Measurements from ENCODE around the gene ADAMTS17. TPM values are rescaled to one million over a fixed set of nuclear protein-coding genes. Genes with fewer than 3 reads are reported as not detected.

ADAMTS17 gene
- total RNA-seq, 1 experiment from 2014 or later: 1.5 TPM

DNA sequence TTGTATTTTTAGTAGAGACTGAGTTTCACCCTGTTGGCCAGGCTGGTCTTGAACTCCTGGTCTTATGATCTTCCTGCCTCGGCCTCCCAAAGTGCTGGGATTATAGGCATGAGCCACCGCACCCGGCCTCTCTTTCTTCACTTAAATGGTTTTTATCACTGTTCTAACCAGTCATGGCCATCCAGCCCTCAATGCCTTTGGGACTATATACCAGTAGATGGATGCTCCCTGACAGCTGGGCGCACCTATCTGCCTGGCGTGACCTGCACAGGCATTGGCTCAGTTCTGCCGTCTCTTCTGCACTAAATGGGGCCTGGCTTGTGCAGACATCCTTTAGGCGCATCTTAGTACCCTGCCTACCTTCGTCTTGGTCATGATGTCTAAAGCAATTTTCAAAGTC lies 233.4 kb downstream of the ADAMTS17 start:
- BruUV-seq (replicated peaks): no TSS peak
- no peak overlapping the region for H3K4me3 Mint-ChIP-seq (ENCODE audit: unreplicated experiment)
- CTCF ChIA-PET: no interaction called here
- peaks cover 12% of the 10 kb centered on the region for H3K9me3 Mint-ChIP-seq (ENCODE audit: unreplicated experiment)
- DNase-seq: peak in 1 of 2 experiments; percentile 3
- POLR2A ChIA-PET: no interaction called here
- no peak overlapping the region for H3K27ac Mint-ChIP-seq (ENCODE audit: unreplicated experiment)
- TF ChIP-seq, protein P1, sequence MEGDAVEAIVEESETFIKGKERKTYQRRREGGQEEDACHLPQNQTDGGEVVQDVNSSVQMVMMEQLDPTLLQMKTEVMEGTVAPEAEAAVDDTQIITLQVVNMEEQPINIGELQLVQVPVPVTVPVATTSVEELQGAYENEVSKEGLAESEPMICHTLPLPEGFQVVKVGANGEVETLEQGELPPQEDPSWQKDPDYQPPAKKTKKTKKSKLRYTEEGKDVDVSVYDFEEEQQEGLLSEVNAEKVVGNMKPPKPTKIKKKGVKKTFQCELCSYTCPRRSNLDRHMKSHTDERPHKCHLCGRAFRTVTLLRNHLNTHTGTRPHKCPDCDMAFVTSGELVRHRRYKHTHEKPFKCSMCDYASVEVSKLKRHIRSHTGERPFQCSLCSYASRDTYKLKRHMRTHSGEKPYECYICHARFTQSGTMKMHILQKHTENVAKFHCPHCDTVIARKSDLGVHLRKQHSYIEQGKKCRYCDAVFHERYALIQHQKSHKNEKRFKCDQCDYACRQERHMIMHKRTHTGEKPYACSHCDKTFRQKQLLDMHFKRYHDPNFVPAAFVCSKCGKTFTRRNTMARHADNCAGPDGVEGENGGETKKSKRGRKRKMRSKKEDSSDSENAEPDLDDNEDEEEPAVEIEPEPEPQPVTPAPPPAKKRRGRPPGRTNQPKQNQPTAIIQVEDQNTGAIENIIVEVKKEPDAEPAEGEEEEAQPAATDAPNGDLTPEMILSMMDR (IDR thresholded peaks at IDR 0.05; ENCODE audit: insufficient read depth in 1 of 2, low read depth in 1 of 2, low read length in 1 of 2, severe bottlenecking in 1 of 2, unreplicated experiment in 1 of 2): no peak
- H3K9me3 ChIP-seq: no peaks in the 10 kb centered on the region
- H3K4me3 ChIP-seq (ENCODE audit: low read depth, low read length): no peak overlapping the region
- no peaks in the 10 kb centered on the region for H3K27me3 ChIP-seq (replicated peaks; ENCODE audit: control insufficient read depth, insufficient read depth, low read length)
- H3K4me1 Mint-ChIP-seq (ENCODE audit: low read depth, unreplicated experiment): no peaks in the 10 kb centered on the region
- no peaks in the 10 kb centered on the region for H3K4me1 ChIP-seq
- no peaks in the 10 kb centered on the region for H3K36me3 ChIP-seq (ENCODE audit: control insufficient read depth, insufficient read depth, low read length)
- no peaks in the 10 kb centered on the region for H3K27me3 Mint-ChIP-seq (ENCODE audit: insufficient read depth, unreplicated experiment)
- H3K36me3 Mint-ChIP-seq (ENCODE audit: insufficient read depth, unreplicated experiment): no peaks in the 10 kb centered on the region
- intact Hi-C loops (cut with micrococcal nuclease; ENCODE audit: unreplicated experiment): loop anchor here (2.0 kb wide), 1 partner anchor 40 kb away; no protein-coding TSS in a partner anchor

DNA sequence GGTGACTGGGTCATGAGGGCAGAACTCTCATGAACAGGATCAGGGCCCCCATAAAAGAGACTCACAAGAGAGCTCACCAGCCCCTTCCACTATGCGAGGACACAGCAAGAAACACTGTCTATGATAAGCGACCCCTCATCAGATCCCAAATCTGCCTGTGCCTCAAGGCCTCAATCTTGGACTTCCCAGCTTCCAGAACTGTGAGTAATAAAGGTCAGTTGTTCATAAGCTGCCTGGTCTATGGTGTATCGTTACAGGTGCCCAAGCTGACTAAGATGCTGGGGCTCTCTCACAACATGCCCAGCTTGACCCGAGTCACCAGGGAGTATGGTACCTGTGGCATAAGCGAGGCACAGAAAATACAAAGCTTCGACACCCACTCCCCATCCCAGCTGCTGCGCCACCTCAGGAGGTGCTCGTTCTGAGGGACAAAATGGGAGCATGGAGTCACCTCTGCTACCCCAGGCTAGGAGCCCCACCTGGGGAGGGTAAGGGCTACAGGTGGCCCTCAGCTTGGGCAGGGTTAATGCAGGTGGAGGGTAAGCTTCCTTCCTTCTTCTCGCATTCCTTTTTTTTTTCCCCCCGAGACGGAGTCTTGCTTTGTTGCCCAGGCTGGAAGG lies 234.1 kb downstream of the ADAMTS17 start:
- Histone ChIP-seq H3K4me3 (ENCODE audit: low read depth, low read length) (no peak overlapping the region), H3K27me3 (replicated peaks; ENCODE audit: control insufficient read depth, insufficient read depth, low read length) (no peaks in the 10 kb centered on the region), H3K36me3 (ENCODE audit: control insufficient read depth, insufficient read depth, low read length) (no peaks in the 10 kb centered on the region), H3K4me1 (no peaks in the 10 kb centered on the region), H3K9me3 (no peaks in the 10 kb centered on the region)
- Mint-ChIP-seq H3K4me1 (ENCODE audit: low read depth, unreplicated experiment) (no peaks in the 10 kb centered on the region), H3K27me3 (ENCODE audit: insufficient read depth, unreplicated experiment) (no peaks in the 10 kb centered on the region), H3K9me3 (ENCODE audit: unreplicated experiment) (peaks cover 12% of the 10 kb centered on the region), H3K27ac (ENCODE audit: unreplicated experiment) (no peak overlapping the region), H3K4me3 (ENCODE audit: unreplicated experiment) (no peak overlapping the region), H3K36me3 (ENCODE audit: insufficient read depth, unreplicated experiment) (no peaks in the 10 kb centered on the region)
- DNase-seq: peak in 1 of 2 experiments; percentile 15
- BruUV-seq (replicated peaks): no TSS peak
- ChIA-PET CTCF (no interaction called here), POLR2A (no interaction called here)
- intact Hi-C loops (cut with micrococcal nuclease; ENCODE audit: unreplicated experiment): loop anchor here (2.0 kb wide), 1 partner anchor 41 kb away; no protein-coding TSS in a partner anchor
- TF ChIP-seq, protein P1 (IDR thresholded peaks at IDR 0.05; ENCODE audit: insufficient read depth in 1 of 2, low read depth in 1 of 2, low read length in 1 of 2, severe bottlenecking in 1 of 2, unreplicated experiment in 1 of 2): no peak

DNA sequence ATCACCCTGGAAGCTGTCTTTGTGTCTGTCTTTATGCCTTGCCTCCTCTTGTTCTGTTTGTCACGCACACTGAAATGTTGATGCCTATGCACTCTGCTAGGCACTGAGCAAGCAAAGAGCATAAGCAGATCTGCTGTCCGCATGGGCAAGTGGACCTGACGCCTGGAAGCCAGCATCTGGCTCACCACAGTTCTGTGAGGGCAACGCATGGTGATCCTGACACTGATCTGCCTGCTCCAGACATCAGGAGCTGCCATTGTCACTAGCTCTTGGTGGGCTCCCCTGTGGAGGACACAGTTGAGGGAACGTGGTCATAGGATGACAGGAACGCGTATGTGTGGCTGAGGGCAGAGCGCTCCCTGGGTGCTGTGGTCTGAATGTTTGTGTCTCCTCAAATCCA lies 234.6 kb downstream of the ADAMTS17 start:
- CTCF ChIA-PET: no interaction called here

More for the DNA sequence above, 234.6 kb downstream of the ADAMTS17 start:
- no peaks in the 10 kb centered on the region for H3K27me3 Mint-ChIP-seq (ENCODE audit: insufficient read depth, unreplicated experiment)
- DNase-seq: peak in 1 of 2 experiments; percentile 11
- intact Hi-C loops (cut with micrococcal nuclease; ENCODE audit: unreplicated experiment): no loop called here
- no TSS peak for BruUV-seq (replicated peaks)
- H3K36me3 ChIP-seq (ENCODE audit: control insufficient read depth, insufficient read depth, low read length): no peaks in the 10 kb centered on the region
- no peaks in the 10 kb centered on the region for H3K4me1 Mint-ChIP-seq (ENCODE audit: low read depth, unreplicated experiment)
- H3K4me1 ChIP-seq: no peaks in the 10 kb centered on the region
- H3K4me3 Mint-ChIP-seq (ENCODE audit: unreplicated experiment): no peak overlapping the region
- H3K9me3 Mint-ChIP-seq (ENCODE audit: unreplicated experiment): peaks cover 12% of the 10 kb centered on the region
- POLR2A ChIA-PET: no interaction called here
- H3K36me3 Mint-ChIP-seq (ENCODE audit: insufficient read depth, unreplicated experiment): no peaks in the 10 kb centered on the region
- TF ChIP-seq, protein P1 (IDR thresholded peaks at IDR 0.05; ENCODE audit: insufficient read depth in 1 of 2, low read depth in 1 of 2, low read length in 1 of 2, severe bottlenecking in 1 of 2, unreplicated experiment in 1 of 2): no peak
- H3K4me3 ChIP-seq (ENCODE audit: low read depth, low read length): no peak overlapping the region
- H3K27me3 ChIP-seq (replicated peaks; ENCODE audit: control insufficient read depth, insufficient read depth, low read length): no peaks in the 10 kb centered on the region
- no peak overlapping the region for H3K27ac Mint-ChIP-seq (ENCODE audit: unreplicated experiment)
- H3K9me3 ChIP-seq: no peaks in the 10 kb centered on the region
